Hematopoietic multipotent progenitor cell treated with erythropoietin and hydrocortisone succinate and interleukin-3 and kit ligand, for 17 days (in vitro differentiated cells): ENCODE results near the gene ANTXR2.

Experiments
- DNase-seq: peaks from one replicate; pipeline ENCODE4 v3.0.0-alpha.2; 2015; ENCODE audit warnings: low spot score

The ANTXR2 gene

GRCh38 chr4:79864500-79865200 is 208.4 kb downstream of the ANTXR2 start:
- no peak for DNase-seq

- no peak for DNase-seq
Measured at GRCh38 chr4:79863333-79863732, 209.7 kb downstream of the ANTXR2 start.

- DNase-seq: no peak
Measured at GRCh38 chr4:79862821-79863220, 210.2 kb downstream of the ANTXR2 start.

GRCh38 chr4:79857811-79858210 is 215.2 kb downstream of the ANTXR2 start:
- no peak for DNase-seq

- DNase-seq: no peak
Measured at GRCh38 chr4:79856196-79856595, 216.8 kb downstream of the ANTXR2 start.

- no peak for DNase-seq
Measured at GRCh38 chr4:79854856-79855502, 218.1 kb downstream of the ANTXR2 start.

- no peak for DNase-seq
Measured at GRCh38 chr4:79852305-79852730, 220.7 kb downstream of the ANTXR2 start.

GRCh38 chr4:79851625-79852304 is 221.3 kb downstream of the ANTXR2 start:
- no peak for DNase-seq
